ENCODE measurements around the gene RAB20. TPM values are rescaled to one million over a fixed set of nuclear protein-coding genes. Genes with fewer than 3 reads are reported as not detected.

RAB20 gene
- total and polyA plus RNA-seq, 10 of the 15 experiments (the other 5 are each of a cell fraction or from before 2014, with no cell fraction given), result 0.48 to 33.1 (median 9.6) TPM

DNA sequence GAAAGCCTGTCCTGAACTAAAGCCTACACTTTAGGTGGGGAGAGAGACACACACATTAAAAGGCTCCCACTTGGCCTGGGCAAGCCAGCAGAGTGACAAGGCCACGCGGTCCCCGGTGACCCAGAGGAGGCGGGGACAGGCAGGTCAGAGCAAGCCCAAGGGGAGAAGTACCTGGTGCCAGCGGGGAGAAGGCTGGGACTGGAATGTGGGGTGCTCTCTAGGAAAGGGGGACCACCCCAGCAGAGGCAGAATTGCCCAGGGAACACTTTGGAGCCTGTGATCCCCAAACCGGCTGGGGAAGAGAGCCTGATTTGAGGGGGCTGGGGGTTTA lies 82.3 kb downstream of the RAB20 start (continued):
- TF ChIP-seq BACH1 (IDR thresholded peaks at IDR 0.05; ENCODE audit: borderline replicate concordance) (no peak), CREM (IDR thresholded peaks at IDR 0.05; ENCODE audit: low read depth) (no peak), SUZ12 (IDR thresholded peaks at IDR 0.05; ENCODE audit: unreplicated experiment) (no peak)
- TF ChIP-seq, protein P1, sequence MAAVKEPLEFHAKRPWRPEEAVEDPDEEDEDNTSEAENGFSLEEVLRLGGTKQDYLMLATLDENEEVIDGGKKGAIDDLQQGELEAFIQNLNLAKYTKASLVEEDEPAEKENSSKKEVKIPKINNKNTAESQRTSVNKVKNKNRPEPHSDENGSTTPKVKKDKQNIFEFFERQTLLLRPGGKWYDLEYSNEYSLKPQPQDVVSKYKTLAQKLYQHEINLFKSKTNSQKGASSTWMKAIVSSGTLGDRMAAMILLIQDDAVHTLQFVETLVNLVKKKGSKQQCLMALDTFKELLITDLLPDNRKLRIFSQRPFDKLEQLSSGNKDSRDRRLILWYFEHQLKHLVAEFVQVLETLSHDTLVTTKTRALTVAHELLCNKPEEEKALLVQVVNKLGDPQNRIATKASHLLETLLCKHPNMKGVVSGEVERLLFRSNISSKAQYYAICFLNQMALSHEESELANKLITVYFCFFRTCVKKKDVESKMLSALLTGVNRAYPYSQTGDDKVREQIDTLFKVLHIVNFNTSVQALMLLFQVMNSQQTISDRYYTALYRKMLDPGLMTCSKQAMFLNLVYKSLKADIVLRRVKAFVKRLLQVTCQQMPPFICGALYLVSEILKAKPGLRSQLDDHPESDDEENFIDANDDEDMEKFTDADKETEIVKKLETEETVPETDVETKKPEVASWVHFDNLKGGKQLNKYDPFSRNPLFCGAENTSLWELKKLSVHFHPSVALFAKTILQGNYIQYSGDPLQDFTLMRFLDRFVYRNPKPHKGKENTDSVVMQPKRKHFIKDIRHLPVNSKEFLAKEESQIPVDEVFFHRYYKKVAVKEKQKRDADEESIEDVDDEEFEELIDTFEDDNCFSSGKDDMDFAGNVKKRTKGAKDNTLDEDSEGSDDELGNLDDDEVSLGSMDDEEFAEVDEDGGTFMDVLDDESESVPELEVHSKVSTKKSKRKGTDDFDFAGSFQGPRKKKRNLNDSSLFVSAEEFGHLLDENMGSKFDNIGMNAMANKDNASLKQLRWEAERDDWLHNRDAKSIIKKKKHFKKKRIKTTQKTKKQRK (IDR thresholded peaks at IDR 0.05; ENCODE audit: low read depth, low read length), result no peak
- TF ChIP-seq, protein P2, sequence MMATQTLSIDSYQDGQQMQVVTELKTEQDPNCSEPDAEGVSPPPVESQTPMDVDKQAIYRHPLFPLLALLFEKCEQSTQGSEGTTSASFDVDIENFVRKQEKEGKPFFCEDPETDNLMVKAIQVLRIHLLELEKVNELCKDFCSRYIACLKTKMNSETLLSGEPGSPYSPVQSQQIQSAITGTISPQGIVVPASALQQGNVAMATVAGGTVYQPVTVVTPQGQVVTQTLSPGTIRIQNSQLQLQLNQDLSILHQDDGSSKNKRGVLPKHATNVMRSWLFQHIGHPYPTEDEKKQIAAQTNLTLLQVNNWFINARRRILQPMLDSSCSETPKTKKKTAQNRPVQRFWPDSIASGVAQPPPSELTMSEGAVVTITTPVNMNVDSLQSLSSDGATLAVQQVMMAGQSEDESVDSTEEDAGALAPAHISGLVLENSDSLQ (IDR thresholded peaks at IDR 0.05), result no peak

DNA sequence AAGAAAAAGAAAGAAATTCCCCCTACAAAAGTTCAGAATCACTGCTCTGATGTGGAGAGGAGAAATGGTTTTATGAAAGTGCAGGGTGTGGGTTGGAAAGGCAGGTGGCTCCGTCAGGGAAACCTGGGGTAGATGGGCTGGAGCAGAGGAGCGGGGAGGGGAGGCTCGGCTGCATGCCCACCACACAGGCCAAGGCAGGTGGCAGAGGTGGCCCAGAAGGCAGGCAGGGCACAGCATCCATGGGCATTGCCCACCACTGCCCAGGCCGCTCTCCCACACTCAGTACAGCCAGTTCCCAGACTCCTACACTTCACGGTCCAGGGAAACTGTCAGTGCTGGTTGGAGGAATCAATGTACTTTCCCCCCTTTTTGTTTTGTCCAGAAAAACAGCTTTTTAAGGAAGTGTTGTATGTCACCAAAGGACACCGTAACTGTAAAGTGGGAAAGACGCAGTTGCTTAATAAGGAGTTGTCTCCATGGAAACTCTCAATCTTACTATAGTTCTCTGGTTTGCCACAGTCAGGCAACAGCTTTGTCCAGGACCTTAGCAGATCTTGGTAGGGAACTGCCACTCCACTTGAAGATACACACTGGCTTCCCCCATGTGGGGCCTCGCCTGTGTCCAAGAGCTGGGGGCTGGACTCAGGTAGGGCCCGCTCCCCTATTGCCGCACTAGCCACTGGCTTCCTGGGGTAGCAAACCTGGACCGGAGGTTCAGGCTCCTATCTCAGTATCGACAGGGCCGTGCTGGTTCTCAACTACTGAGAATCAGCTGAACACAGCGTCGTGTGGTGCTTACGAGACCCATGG lies 82.9 kb downstream of the RAB20 start:
- intact Hi-C loops (cut with micrococcal nuclease; ENCODE audit: unreplicated experiment) (loop anchor here (10.0 kb wide), 2 partner anchors 436 to 566 kb away; partner anchors contain the start of gene ANKRD10), in situ Hi-C loops (cut with MboI) (no loop called here)
- ChIA-PET RAD21 (ENCODE audit: unreplicated experiment) (no interaction called here), POLR2A (interaction anchor here (0.9 kb wide), 1 partner anchor 38 kb away, joined by 3 read pairs; no protein-coding TSS in a partner anchor), CTCF (interaction anchor here (1.5 kb wide), 1 partner anchor 23 kb away, joined by 9 read pairs; no protein-coding TSS in a partner anchor), SMC1A (ENCODE audit: uncharacterized antibody, unreplicated experiment) (no interaction called here)
- DNase-seq (ENCODE audit: low read depth, low spot score), result no peak
- Histone ChIP-seq H3K9me3 (replicated peaks; ENCODE audit: control insufficient read depth, insufficient read depth, low read length) (no peaks in the 10 kb centered on the region), H3K4me3 (no peak overlapping the region), H3K27me3 (replicated peaks in 1 of 2; ENCODE audit: control insufficient read depth in 2 of 2, insufficient read depth in 2 of 2, low read length in 1 of 2) (peaks cover 1 to 8% of the 10 kb centered on the region in 2 experiments; a peak in 3 of 4 replicates), H3K27ac (ENCODE audit: control insufficient read depth, insufficient read depth) (no peak overlapping the region), H4K20me1 (ENCODE audit: control insufficient read depth, insufficient read depth) (no peaks in the 10 kb centered on the region), H3K36me3 (ENCODE audit: control insufficient read depth in 2 of 2, insufficient read depth in 2 of 2, low read length in 1 of 2) (no peaks in the 10 kb centered on the region), H2AFZ (ENCODE audit: control insufficient read depth, low read depth, low read length) (no peak overlapping the region), H3K79me2 (ENCODE audit: control insufficient read depth, insufficient read depth, low read length) (no peaks in the 10 kb centered on the region), H3K4me1 (ENCODE audit: control insufficient read depth, insufficient read depth, low read length) (peaks cover 7% of the 10 kb centered on the region; the same call in 1 of the 2 replicates), H3K9ac (ENCODE audit: control insufficient read depth, insufficient read depth, low read length) (no peak overlapping the region), H3K4me2 (ENCODE audit: control insufficient read depth, insufficient read depth) (no peak overlapping the region)
- no peak for FAIRE-seq
- no TSS peak for BruUV-seq (replicated peaks)
- WGBS (ENCODE audit: insufficient coverage, insufficient replicate concordance, low lambda C conversion rate, missing lambda C conversion rate), result 56% methylated on average over 16 of the region's 16 CpGs
- ATAC-seq, result no peak
- TF ChIP-seq, protein P3, sequence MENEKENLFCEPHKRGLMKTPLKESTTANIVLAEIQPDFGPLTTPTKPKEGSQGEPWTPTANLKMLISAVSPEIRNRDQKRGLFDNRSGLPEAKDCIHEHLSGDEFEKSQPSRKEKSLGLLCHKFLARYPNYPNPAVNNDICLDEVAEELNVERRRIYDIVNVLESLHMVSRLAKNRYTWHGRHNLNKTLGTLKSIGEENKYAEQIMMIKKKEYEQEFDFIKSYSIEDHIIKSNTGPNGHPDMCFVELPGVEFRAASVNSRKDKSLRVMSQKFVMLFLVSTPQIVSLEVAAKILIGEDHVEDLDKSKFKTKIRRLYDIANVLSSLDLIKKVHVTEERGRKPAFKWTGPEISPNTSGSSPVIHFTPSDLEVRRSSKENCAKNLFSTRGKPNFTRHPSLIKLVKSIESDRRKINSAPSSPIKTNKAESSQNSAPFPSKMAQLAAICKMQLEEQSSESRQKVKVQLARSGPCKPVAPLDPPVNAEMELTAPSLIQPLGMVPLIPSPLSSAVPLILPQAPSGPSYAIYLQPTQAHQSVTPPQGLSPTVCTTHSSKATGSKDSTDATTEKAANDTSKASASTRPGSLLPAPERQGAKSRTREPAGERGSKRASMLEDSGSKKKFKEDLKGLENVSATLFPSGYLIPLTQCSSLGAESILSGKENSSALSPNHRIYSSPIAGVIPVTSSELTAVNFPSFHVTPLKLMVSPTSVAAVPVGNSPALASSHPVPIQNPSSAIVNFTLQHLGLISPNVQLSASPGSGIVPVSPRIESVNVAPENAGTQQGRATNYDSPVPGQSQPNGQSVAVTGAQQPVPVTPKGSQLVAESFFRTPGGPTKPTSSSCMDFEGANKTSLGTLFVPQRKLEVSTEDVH (IDR thresholded peaks at IDR 0.05; ENCODE audit: low read depth, partially characterized antibody), result no peak
- TF ChIP-seq MEF2B (IDR thresholded peaks at IDR 0.05; ENCODE audit: partially characterized antibody, poor library complexity, severe bottlenecking), result no peak
- TF ChIP-seq CEBPB (IDR thresholded peaks at IDR 0.05; ENCODE audit: borderline replicate concordance in 1 of 2, low read depth in 2 of 2, low read length in 2 of 2), result no peak
- TF ChIP-seq EZH2 (IDR thresholded peaks at IDR 0.05; ENCODE audit: borderline replicate concordance, control insufficient read depth, low read depth, low read length), result no peak
- no peak for TF ChIP-seq MTA2 (IDR thresholded peaks at IDR 0.05; ENCODE audit: low read depth)
- TF ChIP-seq, protein P4, sequence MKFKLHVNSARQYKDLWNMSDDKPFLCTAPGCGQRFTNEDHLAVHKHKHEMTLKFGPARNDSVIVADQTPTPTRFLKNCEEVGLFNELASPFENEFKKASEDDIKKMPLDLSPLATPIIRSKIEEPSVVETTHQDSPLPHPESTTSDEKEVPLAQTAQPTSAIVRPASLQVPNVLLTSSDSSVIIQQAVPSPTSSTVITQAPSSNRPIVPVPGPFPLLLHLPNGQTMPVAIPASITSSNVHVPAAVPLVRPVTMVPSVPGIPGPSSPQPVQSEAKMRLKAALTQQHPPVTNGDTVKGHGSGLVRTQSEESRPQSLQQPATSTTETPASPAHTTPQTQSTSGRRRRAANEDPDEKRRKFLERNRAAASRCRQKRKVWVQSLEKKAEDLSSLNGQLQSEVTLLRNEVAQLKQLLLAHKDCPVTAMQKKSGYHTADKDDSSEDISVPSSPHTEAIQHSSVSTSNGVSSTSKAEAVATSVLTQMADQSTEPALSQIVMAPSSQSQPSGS (IDR thresholded peaks at IDR 0.05; ENCODE audit: low read length), result no peak
- no peak for TF ChIP-seq SMAD1 (IDR thresholded peaks at IDR 0.05; ENCODE audit: low read depth, partially characterized antibody)
